Measurements from ENCODE around the gene SETD5.

SETD5 gene

DNA sequence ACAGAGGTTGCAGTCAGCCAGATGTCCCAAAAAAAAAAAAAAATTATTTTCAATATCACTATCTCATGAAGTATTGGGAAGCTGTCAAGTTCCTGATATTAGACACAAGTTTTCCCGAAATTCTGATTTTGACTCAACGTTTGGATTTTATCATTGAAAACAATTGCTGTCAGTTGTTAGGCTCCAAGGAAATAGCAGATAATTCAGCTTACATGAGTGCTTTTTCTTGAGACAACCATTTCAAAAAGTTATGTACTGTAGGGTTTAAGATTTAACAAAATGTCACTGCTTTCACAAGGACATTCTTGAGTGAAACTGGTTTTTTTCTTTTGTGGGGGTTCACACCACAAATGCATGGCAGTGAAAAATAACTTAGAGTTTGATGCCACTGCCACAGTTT lies 9.3 kb upstream of the SETD5 start:
- no peak for DNase-seq

DNA sequence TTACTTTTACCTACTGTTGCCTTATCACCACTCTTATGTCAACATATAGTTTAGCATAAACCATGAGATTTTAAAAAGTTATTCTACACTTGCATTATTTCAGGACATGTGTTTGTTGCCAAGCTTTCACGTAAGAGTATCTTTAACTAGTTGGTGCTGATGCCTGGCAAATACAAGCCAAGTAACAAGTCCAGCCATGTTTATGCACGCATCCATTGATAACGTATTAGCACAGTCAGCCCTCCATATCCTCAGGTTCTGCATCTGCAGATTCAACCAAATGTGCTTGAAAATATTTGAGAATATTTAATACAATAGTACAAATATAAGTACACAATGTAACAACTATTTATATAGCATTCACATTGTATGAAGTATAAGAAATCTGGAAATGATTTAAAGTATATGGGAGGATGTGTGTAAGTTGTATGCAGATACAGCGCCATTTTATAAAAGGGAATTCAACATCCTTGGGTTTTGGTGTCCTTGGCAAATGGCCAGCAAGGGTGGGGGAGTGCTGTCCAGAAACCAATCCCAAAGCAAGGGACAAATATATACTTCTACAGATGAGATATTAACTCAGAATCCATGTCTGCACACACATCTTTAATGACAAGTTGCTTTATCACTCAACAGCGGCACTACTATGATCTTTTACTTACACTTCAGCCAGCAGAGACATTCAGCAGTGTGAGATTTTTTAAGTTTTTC lies 8.7 kb upstream of the SETD5 start:
- no peak for DNase-seq

DNA sequence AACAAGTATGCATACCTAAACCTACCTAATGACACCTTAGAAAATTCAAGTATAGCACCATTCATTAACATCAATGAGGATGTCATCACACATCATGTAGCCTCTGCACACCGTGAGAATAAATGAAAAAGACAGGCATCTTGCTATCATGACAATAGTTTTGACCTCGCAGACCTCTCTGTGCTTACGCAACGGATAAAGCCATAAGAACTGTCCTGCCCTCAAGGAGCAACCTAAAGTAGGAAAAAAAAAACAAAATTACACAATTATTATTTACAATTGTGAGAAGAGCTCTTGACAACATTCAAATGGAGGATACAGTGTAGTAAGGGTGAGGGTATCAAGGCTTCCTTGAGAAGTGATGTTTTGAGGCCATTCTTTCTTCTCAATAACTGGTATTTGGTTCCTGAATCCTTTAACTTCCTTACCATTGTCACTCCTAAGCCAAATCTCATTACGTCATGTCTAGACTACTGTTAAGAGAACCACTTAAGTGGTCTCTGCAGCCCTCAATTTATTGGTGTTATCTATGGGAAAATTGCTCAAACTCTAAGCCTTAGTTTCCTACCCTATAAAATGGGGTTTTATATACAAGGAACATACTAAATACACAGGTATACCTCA lies 7.0 kb upstream of the SETD5 start:
- DNase-seq, result no peak

DNA sequence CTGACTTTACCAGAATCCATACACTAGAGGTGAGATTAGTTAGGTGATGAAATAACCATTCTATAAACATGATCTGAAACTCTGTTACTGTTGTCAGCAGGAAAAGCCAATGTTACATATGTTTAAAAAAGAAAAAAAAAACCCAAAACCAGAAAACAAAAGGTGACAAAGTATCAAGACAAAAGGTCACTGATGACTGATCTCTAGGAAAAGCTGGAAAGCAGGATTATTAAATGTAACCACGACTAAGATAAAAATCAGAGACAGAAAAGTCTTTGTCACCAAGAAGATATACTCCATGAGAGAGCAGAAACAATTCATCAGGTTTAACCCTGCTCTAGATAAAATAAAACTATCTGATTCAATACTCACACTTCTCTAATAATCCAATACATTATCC lies 5.4 kb upstream of the SETD5 start:
- DNase-seq, result no peak

DNA sequence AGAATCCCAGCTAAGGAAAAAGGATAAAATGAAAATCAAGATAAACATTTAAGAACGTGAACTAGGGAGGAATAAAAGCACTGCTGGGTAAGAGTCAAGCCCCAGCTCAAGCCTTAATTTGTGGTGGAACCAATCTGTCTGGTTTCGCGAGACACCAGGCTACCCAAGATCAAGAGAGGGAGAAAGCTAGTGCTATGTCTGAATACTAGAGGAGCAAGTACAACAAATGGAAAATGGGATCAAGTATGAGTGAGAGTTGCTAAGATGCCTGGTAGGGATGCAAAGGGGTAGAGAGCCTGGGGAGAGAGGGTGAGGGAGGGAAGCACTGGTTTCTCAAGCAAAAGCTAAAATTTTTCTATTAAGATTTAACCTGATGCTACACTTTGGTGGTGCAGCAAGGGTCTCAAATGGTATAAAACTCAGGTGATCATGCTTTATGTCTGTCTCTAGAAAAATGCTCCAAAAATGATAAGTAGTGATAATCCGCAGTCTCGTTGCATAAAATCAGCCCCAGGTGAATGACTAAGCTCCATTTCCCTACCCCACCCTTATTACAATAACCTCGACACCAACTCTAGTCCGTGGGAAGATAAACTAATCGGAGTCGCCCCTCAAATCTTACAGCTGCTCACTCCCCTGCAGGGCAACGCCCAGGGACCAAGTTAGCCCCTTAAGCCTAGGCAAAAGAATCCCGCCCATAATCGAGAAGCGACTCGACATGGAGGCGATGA lies 1.7 kb upstream of the SETD5 start:
- DNase-seq, result no peak

DNA sequence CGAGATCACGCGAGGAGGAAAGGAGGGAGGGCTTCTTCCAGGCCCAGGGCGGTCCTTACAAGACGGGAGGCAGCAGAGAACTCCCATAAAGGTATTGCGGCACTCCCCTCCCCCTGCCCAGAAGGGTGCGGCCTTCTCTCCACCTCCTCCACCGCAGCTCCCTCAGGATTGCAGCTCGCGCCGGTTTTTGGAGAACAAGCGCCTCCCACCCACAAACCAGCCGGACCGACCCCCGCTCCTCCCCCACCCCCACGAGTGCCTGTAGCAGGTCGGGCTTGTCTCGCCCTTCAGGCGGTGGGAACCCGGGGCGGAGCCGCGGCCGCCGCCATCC lies 1.1 kb upstream of the SETD5 start:
- DNase-seq, result no peak

DNA sequence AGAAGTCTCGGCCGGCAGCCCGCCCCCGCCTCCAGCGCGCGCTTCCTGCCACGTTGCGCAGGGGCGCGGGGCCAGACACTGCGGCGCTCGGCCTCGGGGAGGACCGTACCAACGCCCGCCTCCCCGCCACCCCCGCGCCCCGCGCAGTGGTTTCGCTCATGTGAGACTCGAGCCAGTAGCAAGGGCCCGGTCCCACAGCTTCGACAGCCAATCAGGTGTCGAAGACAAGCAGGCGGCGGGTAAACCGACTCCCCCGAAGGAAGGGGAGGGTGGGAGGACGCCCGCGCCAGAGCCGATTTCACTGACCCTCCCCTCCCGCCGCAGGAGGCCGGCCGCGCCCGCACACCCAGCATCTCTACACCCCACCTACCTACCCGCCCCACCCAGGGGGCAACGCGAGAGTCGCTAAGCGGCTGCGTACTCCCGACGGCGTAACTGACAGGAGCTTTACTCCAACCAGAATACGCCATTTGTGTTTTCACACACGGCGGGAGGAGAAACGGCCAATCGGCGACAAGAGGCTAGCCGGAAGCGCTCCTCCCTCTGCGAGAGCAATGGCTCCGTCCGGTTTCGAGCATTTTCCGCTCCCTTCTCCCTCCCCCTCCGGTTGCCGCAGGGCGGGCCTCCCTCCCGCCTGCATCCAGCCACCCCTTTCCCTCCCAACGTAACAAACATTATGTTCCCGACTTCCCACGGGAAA lies 633 bp upstream of the SETD5 start:
- DNase-seq, result peak; percentile 99

DNA sequence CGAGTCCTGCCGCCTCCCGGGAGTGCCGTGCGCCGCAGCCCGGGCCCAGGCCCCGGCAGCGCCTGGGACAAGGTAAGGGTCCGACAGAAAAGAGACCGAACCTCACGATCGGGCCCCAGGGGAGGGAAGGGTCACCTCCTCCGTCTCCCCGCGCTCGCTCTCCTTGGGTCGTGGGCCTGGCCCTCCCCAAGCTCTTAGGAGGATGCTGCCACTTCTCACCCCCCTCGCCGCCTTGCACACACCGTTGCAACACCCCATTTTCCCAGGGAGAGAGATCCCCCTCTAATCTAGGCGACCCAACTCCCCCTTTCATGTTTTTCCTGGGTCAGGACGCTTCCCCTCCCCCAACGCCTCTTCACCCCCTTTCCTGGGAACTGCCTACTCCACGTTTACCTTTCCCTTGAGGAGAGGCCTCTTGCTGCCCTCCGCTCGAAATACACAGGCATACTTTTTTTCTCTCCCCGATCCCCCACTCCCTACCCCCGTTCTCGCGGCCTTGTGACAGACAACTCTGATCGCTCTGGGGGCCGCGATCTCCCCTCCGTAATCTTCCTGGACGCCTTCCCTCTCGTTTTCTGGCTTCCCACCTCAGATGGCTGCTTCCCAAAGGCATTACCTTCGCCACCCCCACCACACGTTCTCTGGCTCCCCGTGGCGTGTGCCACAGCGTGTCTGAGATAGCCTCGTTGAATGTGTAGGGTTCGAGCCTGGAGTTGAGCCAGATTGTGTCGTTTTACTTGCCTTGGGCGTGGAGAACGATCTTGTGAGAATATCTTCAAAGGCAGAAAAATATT lies 688 bp downstream of the SETD5 start:
- peak; percentile 67 for DNase-seq

DNA sequence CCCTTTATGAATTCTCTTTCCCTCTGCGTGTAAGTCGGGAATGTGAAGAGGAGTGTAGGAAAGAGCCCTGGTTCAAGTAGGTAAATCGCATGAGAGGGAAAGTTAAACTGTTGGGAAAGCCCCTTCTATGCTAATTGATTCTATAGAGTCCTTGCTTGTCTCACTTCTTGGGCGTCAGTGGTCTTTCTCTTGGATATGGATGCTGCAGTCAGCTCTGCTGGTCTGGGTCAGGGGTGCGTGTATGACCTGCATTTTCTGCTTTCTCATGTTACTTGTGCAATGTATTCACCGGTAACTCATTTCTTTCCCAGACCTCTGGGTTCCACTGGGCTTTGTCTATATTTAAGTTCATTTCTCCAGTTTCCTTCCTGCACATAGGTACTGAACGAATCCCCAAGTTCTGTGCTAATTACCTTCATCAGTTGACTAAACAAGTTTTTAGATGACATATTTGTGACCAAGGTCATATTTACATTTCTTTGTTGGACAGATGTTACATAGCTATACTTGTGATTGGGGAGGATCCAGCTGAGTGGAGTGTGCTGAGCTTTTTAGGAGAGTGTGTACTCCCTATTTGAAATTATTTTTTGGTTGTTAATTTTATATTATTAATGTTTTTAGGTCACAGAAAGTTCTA lies 1.4 kb downstream of the SETD5 start:
- peak; percentile 44 for DNase-seq

DNA sequence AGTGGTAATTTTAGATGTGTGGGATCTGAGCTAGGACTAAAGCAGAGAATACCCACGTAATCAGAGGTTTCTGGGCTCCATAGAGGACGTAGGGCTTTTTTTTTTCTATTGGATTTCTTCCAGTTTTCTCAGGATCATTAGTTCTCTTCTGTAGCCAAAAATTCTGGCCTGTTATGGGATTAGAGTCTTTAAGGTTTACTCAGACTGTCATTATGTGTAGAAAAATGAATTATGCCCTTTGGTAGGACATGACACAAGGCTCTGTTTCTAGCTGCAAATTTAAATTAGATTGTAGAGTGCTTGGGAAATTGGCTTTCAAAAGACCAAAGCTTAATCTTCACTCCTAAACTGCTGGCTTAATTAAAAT lies 1.9 kb downstream of the SETD5 start:
- no peak for DNase-seq

DNA sequence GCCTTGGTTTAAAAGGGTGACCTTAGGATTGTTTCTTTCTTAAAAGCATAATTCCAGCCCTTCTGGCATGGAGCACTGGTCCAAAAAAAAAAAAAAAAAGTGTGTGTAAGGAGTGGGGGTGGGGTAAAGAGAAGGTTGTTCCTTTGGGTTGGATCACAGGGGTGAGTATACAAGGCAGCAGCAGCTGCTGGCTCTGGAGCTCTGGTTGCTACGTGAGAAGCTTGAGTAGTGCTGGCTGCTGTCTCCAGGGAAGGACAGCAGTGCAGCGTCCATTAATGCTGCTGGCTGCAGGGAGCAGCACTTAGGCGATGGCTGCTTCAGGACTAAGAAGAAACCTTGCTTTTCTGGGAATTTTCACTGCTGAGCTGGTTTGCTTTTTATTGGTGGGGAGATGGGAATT lies 2.3 kb downstream of the SETD5 start:
- DNase-seq, result peak; percentile 72

DNA sequence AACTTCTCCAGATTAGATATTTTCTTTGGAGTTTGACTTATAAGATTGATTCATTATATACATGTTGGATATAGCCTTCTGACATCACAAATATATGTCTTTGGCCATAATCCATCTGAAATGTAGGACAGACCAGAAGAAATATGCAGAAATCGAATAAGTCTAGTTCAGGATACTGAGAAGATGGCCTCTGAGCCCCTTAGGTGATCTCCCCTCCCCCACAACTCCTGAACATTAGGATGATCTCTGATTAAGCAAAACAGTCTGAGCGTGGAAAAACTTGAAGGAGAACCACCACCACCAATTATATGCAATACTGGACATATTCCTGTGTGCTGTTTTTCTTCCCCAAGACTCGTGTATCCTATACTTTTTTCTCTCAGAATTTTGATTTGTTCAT lies 3.2 kb downstream of the SETD5 start:
- DNase-seq, result no peak

DNA sequence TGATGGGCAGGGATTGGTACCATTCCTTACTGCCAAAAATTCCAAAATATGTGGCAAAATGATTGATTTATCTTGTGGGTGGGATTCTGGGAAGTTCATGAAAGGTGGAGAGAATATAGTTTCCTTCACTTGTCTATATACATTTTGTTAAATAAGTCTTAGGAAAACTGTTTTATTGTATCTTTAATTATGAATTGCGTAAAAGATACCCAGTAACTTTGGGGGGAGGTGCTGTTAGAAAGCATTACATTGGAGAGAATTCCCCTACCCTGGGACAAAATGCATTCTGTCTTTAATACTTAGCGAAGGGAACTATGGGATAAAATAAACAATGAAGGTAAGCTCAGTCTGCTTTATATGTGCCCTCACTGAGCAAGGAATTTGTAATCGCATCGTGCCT lies 4.6 kb downstream of the SETD5 start:
- DNase-seq, result no peak

DNA sequence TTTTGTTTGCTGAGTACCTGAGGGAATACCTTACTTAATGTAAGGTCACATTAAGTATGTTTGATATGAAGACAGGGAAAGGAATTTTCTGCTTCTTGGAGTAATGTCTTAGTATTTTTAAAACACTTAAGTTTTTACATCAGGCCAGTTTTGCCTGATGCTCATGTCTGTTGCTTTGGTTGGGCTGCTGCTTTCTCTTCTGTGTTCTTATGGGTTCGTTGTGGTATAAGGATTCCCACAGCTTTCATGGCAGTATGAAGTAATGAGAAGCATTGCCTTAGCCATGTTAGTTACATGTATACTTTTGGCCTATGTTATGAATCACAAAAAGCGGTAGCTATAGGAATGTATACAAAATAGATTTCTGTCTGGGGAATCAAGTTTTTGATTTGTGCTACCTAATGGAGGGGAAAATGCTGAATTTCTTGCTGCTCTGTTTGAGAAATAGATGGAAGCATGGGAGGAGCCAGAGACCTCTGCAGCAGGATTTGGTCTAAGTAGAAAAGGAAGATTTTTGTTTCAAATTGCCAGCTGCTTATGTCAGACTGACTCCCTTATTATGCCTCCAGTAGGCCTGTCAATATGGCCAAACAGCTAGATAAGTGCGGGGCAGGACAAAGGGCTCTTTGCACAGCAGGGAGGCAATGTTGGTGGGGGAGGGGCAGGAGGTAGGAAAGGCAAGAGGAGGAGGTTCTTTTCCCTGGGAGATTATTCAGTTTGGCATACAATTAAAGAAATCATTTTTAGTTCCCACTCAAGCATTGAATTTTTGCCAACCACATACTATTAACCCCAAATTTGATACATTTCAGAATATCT lies 5.2 kb downstream of the SETD5 start:
- peak; percentile 71 for DNase-seq

DNA sequence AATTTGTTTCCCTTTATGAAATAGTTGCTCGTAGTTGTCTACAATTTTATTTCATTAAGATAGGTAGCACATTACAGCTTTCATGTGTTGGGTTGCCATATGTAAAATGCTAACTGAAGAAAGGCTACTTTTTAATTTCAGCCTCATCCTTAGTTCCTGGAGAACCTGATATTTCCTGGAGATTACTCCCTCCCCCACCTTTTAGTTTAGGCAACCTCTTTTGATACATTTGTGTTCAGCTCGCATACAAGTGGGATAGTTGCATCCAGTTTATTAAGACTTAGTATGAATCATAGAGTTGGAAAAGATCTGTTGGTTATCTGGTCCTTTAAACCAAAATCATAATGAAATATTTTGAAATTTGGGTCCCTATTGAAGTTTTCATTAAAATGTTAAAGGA lies 6.0 kb downstream of the SETD5 start:
- no peak for DNase-seq

DNA sequence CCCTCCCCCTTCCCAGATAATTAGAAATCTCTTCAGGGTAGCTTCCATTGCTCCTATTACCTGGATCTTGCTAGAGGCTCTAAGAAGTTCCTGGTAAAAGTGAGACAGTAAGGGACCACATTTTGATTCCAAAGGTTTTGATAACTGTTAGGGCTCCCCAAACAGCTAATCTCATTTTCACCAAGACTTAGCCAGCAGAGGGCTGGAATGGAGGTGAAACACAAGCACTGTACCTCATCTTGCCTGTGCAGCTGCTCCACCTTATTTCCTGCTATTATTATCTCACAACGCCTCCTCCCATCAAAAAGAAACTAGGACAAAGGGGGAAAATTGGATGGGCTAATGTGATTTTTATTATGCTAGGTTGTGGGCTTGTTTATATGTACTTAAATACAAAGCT lies 7.3 kb downstream of the SETD5 start:
- peak; percentile 42 for DNase-seq

DNA sequence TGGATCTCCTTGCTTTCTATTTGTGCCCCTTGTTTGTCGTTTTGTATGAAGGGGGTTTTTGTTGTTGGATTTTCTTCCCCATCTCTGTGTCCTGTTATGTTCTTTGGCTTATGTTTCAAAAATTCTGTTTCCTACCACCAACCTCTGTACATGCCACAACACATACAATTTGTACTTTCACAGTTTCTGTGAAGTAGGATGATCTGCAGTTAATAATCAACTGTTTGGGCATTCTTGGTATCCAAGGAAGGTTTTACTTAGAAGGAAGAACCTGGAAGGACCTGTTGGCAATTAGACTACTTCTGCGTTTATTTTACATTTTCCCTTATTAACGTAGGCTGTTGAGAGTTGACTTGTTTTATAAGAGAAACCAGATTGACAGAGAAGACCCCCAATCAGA lies 8.3 kb downstream of the SETD5 start:
- DNase-seq, result no peak

DNA sequence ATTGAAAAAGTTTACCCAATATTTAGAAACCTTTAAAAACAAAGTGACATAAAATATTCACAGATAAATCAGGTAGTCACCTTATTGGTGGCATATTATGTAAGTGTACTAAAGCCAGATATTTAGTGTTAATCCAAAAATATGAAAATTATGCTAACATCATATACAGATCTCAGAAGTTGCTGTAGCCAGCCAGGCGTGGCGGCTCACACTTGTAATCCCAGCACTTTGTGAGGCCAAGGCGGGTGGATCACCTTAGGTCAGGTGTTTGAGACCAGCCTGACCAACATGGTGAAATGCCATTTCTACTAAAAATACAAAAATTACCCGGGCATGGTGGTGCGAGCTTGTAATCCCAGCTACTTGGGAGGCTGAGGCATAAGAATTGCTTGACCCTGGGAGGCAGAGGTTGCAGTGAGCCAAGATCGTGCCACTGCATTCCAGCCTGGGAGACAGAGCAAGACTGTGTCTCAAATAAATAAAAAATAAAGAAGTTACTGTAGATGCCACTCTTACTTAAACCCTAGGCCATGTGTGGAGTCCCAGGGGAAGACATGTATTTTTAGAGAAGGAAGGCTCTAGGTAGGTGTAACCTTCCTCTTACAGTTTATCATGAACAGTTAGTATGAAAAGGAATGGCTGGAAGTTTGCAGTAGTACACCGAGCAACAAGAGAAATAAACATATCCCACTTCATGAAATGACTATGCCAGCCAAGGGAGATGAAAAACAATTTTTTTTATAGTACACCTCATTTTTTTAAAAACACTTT lies 9.6 kb downstream of the SETD5 start:
- DNase-seq, result no peak

DNA sequence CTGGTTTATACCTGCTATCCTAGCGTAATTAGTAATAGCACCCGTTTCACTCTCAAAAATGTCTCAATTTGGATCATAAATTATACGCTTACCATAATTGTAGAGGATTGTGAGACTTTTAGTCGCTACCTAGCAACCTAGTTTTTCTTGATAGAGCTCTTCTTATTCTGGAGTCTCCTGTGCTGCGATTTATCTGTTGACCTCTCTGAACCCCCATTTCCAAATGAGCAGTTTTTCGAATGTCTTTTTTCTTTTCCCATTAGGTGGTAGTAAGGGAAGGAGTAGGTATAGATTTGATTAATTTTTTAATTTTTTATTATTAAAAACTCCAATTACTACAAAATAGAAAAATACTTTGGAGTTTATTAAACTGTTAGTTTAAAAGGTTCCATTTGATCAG lies 10.6 kb downstream of the SETD5 start:
- DNase-seq, result no peak

DNA sequence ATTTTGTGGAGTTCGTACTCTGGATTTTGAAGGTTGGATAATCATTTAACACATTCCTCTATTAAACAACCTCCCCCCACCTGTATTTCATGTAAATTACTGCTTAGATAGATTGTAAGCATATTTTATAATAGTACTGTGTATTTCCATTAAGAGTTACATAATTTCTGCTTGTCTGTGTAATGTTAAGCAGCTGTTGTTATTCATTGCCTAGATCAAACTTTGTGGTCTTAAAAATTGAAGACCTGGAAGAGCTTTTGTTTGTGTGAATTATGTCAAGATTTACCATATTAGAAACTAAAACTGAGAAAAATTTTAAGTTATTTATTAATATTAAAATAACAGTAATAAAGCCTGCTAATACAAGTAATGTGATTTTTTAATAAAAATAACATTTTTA lies 11.1 kb downstream of the SETD5 start:
- no peak for DNase-seq

Data from retina (tissue), 1 donor.